ENCODE results near the gene ZNF281. TPM values are rescaled to one million over a fixed set of nuclear protein-coding genes. Genes with fewer than 3 reads are reported as not detected.

The ZNF281 gene
- total RNA-seq, 6 donors from 2014 or later, result 11.4 to 26.8 (median 16.6) TPM

- no peak for ATAC-seq (ENCODE audit: low FRiP score in 2 of 2)
- no peak for DNase-seq
- H3K4me3 ChIP-seq, result no peak overlapping the region
- H3K27ac ChIP-seq, result no peak overlapping the region
- no peaks in the 10 kb centered on the region for H3K4me1 ChIP-seq
- H3K27me3 ChIP-seq, result no peaks in the 10 kb centered on the region
- no peaks in the 10 kb centered on the region for H3K36me3 ChIP-seq
- TF ChIP-seq CTCF (IDR thresholded peaks at IDR 0.05), result no peak
- TF ChIP-seq EP300 (IDR thresholded peaks at IDR 0.05), result no peak
- no peak for TF ChIP-seq POLR2A (IDR thresholded peaks at IDR 0.05)
- TF ChIP-seq POLR2AphosphoS5 (IDR thresholded peaks at IDR 0.05), result no peak
- WGBS, 2 donors, result 100% methylated on average over 1 of the region's 1 CpG
- H3K9me3 ChIP-seq, result no peaks in the 10 kb centered on the region
Measured at GRCh38 chr1:200380589-200381021, 29.2 kb downstream of the ZNF281 start.

- Histone ChIP-seq H3K9me3 (no peaks in the 10 kb centered on the region), H3K27me3 (no peaks in the 10 kb centered on the region), H3K36me3 (no peaks in the 10 kb centered on the region), H3K4me3 (no peak overlapping the region), H3K27ac (no peak overlapping the region), H3K4me1 (no peaks in the 10 kb centered on the region)
- ATAC-seq (ENCODE audit: low FRiP score in 2 of 2) (no peak), DNase-seq (no peak)
- TF ChIP-seq POLR2AphosphoS5 (IDR thresholded peaks at IDR 0.05) (no peak), POLR2A (IDR thresholded peaks at IDR 0.05) (no peak), CTCF (IDR thresholded peaks at IDR 0.05) (no peak), EP300 (IDR thresholded peaks at IDR 0.05) (no peak)
- 82 to 93% methylated on average over 3 of the region's 3 CpGs for WGBS, 2 donors
Measured at GRCh38 chr1:200379940-200380588, 29.8 kb downstream of the ZNF281 start.

- Histone ChIP-seq H3K27ac (no peak overlapping the region), H3K36me3 (no peaks in the 10 kb centered on the region), H3K4me1 (peaks cover 0 to 6% (median 1%) of the 10 kb centered on the region in 4 donors), H3K27me3 (no peaks in the 10 kb centered on the region), H3K9me3 (no peaks in the 10 kb centered on the region), H3K4me3 (no peak overlapping the region)
- no peak for DNase-seq
- 81 to 95% methylated on average over 1 of the region's 1 CpG for WGBS, 2 donors
- TF ChIP-seq POLR2AphosphoS5 (IDR thresholded peaks at IDR 0.05) (no peak), POLR2A (IDR thresholded peaks at IDR 0.05) (no peak), CTCF (IDR thresholded peaks at IDR 0.05) (no peak), EP300 (IDR thresholded peaks at IDR 0.05) (no peak)
- no peak for ATAC-seq (ENCODE audit: low FRiP score in 2 of 2)
Measured at GRCh38 chr1:200379432-200379757, 30.4 kb downstream of the ZNF281 start.

- DNase-seq (no peak), ATAC-seq (ENCODE audit: low FRiP score in 2 of 2) (no peak)
- 67 to 76% methylated on average over 1 of the region's 1 CpG for WGBS, 2 donors
- H3K4me1 ChIP-seq, result peaks cover 0 to 10% (median 5%) of the 10 kb centered on the region in 4 donors
- H3K9me3 ChIP-seq, result no peaks in the 10 kb centered on the region
- H3K27ac ChIP-seq, result no peak overlapping the region
- H3K27me3 ChIP-seq, result no peaks in the 10 kb centered on the region
- TF ChIP-seq POLR2A (IDR thresholded peaks at IDR 0.05), result no peak
- no peak for TF ChIP-seq CTCF (IDR thresholded peaks at IDR 0.05)
- no peak for TF ChIP-seq EP300 (IDR thresholded peaks at IDR 0.05)
- TF ChIP-seq POLR2AphosphoS5 (IDR thresholded peaks at IDR 0.05), result no peak
- H3K36me3 ChIP-seq, result no peaks in the 10 kb centered on the region
- no peak overlapping the region for H3K4me3 ChIP-seq
Measured at GRCh38 chr1:200378096-200378495, 31.7 kb downstream of the ZNF281 start.

GRCh38 chr1:200376528-200376927 lies 33.3 kb downstream of the ZNF281 start:
- ATAC-seq (ENCODE audit: low FRiP score in 2 of 2) (no peak), DNase-seq (no peak)
- TF ChIP-seq CTCF (IDR thresholded peaks at IDR 0.05), result no peak
- no peak for TF ChIP-seq EP300 (IDR thresholded peaks at IDR 0.05)
- no peak for TF ChIP-seq POLR2AphosphoS5 (IDR thresholded peaks at IDR 0.05)
- no peak for TF ChIP-seq POLR2A (IDR thresholded peaks at IDR 0.05)
- Histone ChIP-seq H3K4me3 (no peak overlapping the region), H3K27ac (no peak overlapping the region), H3K36me3 (no peaks in the 10 kb centered on the region), H3K4me1 (peaks cover 0 to 10% (median 5%) of the 10 kb centered on the region in 4 donors), H3K9me3 (no peaks in the 10 kb centered on the region), H3K27me3 (no peaks in the 10 kb centered on the region)
